Uterus (tissue), 2 donors: ENCODE results near the gene ACAD10.

Source experiments
- CTCF ChIP-seq, 4 experiments: fragments of 200-600 bp in 2 of 4; fragments of 450-650 bp in 2 of 4; sonication (generic) in 2 of 4; IDR thresholded peaks; one replicate each; pipeline ENCODE4 v1.5.1; 2016 to 2019; ENCODE audit warnings: antibody characterized with exemption in 4 of 4, mild to moderate bottlenecking in 2 of 4, moderate library complexity in 1 of 4
- POLR2A ChIP-seq, 2 donors: fragments of 450-650 bp; IDR thresholded peaks; one replicate each; pipeline ENCODE4 v1.6.1; 2016; ENCODE audit warnings: antibody characterized with exemption in 2 of 2, mild to moderate bottlenecking in 1 of 2, moderate library complexity in 1 of 2

DNA sequence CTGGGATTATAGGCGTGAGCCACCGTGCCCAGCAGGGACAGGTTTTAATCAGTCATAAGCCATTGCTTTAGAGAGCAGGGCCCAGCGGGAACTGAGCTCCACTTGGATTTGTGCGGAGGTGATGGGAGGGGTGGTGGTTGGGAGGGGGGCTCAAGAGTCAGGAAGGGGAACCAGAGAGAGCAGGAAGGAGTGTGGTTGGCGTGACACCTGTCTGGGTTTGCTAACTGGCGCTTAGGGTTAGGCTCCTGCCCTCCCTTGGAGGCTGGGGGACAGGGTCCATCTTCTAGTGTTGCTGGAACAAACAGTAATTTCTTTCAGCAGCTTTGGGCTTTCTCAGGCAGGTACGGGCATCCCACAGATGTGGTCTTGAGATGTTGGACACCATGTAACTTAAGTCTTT is 73.4 kb downstream of the ACAD10 start:
- TF ChIP-seq POLR2A (IDR thresholded peaks at IDR 0.05) (no peak), CTCF (IDR thresholded peaks at IDR 0.05) (no peak)
